B cell (primary cell): ENCODE data around the gene SLK. TPM values are rescaled to one million over a fixed set of nuclear protein-coding genes. Genes with fewer than 3 reads are reported as not detected.

Source experiments
- ATAC-seq: fragments of 200-7000 bp; cut with Tn5 transposase; one replicate; pipeline ENCODE4 v1.10.0; 2021; ENCODE audit warnings: low read depth, mild to moderate bottlenecking, moderate number of reproducible peaks, moderate library complexity
- CTCF ChIA-PET: fragments of 350-600 bp; sonication (Branson Sonifier 250); formaldehyde crosslinking; loops from one replicate; lab custom pipeline; 2021; ENCODE audit warnings: antibody characterized with exemption, inconsistent platforms; lab: Charles Lee
- POLR2A ChIA-PET: fragments of 350-600 bp; sonication (Branson Sonifier 250); formaldehyde crosslinking; loops from one replicate; lab custom pipeline; 2021; ENCODE audit warnings: antibody characterized with exemption; lab: Charles Lee
- DNase-seq: peaks from one replicate; pipeline ENCODE4 v3.0.0; 2013
- H2AFZ ChIP-seq: 2 replicates; pipeline ENCODE4 v1.6.1; 2012; ENCODE audit warnings: mild to moderate bottlenecking, low read depth, low read length; ENCODE audit not compliant: insufficient read depth, poor library complexity, severe bottlenecking
- H3K27ac ChIP-seq, 2 donors: 1 replicate in 1 of 2; 2 replicates in 1 of 2; pipeline ENCODE4 v1.5.1; 2012 to 2013; ENCODE audit warnings: low read length in 2 of 2, mild to moderate bottlenecking in 2 of 2, moderate library complexity in 1 of 2
- H3K27me3 ChIP-seq, 4 experiments: fragments of 200-600 bp in 1 of 4; sonication (generic) in 1 of 4; replicated peaks in 1 of 4; 1 replicate in 2 of 4; 2 replicates in 2 of 4; pipeline versions ENCODE4 v1.6.1 to v1.7.0; 2013 to 2016; ENCODE audit warnings: low read length in 3 of 4, mild to moderate bottlenecking in 2 of 4, mixed read lengths in 1 of 4, moderate library complexity in 1 of 4; ENCODE audit not compliant: insufficient read depth in 4 of 4, control insufficient read depth in 3 of 4; ENCODE audit errors: control extremely low read depth in 1 of 4
- H3K36me3 ChIP-seq, 2 experiments: replicated peaks in 1 of 2; 1 replicate in 1 of 2; 2 replicates in 1 of 2; pipeline versions ENCODE4 v1.6.1 to v1.7.1; 2013; ENCODE audit warnings: low read length in 1 of 2; ENCODE audit not compliant: insufficient read depth in 2 of 2, control insufficient read depth in 1 of 2; ENCODE audit errors: control extremely low read depth in 1 of 2, extremely low read depth in 1 of 2
- H3K4me1 ChIP-seq, 2 donors: fragments of 200-600 bp in 1 of 2; sonication (generic) in 1 of 2; 1 replicate in 1 of 2; 2 replicates in 1 of 2; pipeline versions ENCODE4 v1.5.1 to v1.6.1; 2013 to 2017; ENCODE audit warnings: low read length in 2 of 2; ENCODE audit not compliant: control insufficient read depth in 2 of 2, insufficient read depth in 2 of 2
- H3K4me2 ChIP-seq: replicated peaks from 2 replicates; pipeline ENCODE3; 2012; ENCODE audit warnings: mild to moderate bottlenecking, low read depth, low read length; ENCODE audit not compliant: poor library complexity, severe bottlenecking
- H3K4me3 ChIP-seq, 5 experiments: fragments of 200-600 bp in 1 of 5; sonication (generic) in 1 of 5; 1 replicate in 3 of 5; 2 replicates in 2 of 5; pipeline versions ENCODE4 v1.5.1 to v1.7.0; 2011 to 2016; ENCODE audit warnings: low read length in 4 of 5, mild to moderate bottlenecking in 4 of 5, low read depth in 2 of 5, control low read depth in 1 of 5, moderate library complexity in 1 of 5; ENCODE audit not compliant: insufficient read depth in 1 of 5; ENCODE audit errors: control extremely low read depth in 1 of 5, extremely low read depth in 1 of 5
- H3K79me2 ChIP-seq: fragments of 200-600 bp; sonication (generic); one replicate; pipeline ENCODE4 v1.6.0; 2016; ENCODE audit warnings: low read length; ENCODE audit not compliant: control insufficient read depth, insufficient read depth
- H3K9ac ChIP-seq: fragments of 200-600 bp; sonication (generic); 2 replicates; pipeline ENCODE4 v1.6.1; 2017; ENCODE audit warnings: mild to moderate bottlenecking, low read length, moderate library complexity
- H3K9me3 ChIP-seq, 3 donors: one replicate each; pipeline versions ENCODE4 v1.6.1 to v1.7.1; 2013; ENCODE audit warnings: low read length in 2 of 3; ENCODE audit not compliant: control insufficient read depth in 2 of 3, insufficient read depth in 1 of 3; ENCODE audit errors: control extremely low read depth in 1 of 3
- H4K20me1 ChIP-seq: 2 replicates; pipeline ENCODE4 v1.6.0; 2012; ENCODE audit warnings: mild to moderate bottlenecking, low read length; ENCODE audit not compliant: insufficient read depth, control insufficient read depth, poor library complexity, severe bottlenecking
- H3K27ac Mint-ChIP-seq: one replicate; pipeline ENCODE4 v1.8.0; 2021; ENCODE audit warnings: mixed read lengths
- H3K27me3 Mint-ChIP-seq: one replicate; pipeline ENCODE4 v1.8.0; 2021; ENCODE audit warnings: mixed read lengths
- H3K4me1 Mint-ChIP-seq: one replicate; pipeline ENCODE4 v1.8.0; 2021; ENCODE audit warnings: mixed read lengths
- H3K4me3 Mint-ChIP-seq: one replicate; pipeline ENCODE4 v1.8.0; 2021; ENCODE audit warnings: mixed read lengths
- H3K9me3 Mint-ChIP-seq: one replicate; pipeline ENCODE4 v1.8.0; 2022; ENCODE audit warnings: mixed read lengths; ENCODE audit not compliant: insufficient read depth
- EZH2 ChIP-seq: IDR thresholded peaks from 2 replicates; pipeline ENCODE4 v1.6.1; 2012; ENCODE audit warnings: borderline replicate concordance, low read depth, mild to moderate bottlenecking, moderate library complexity, low read length; ENCODE audit not compliant: insufficient read depth, poor library complexity, severe bottlenecking
- WGBS: methylation state at CpG from one replicate; pipeline ENCODE4 v1.1.5; 2013; ENCODE audit warnings: missing lambda C conversion rate; ENCODE audit not compliant: insufficient coverage; 5-methylcytosine and 5-hydroxymethylcytosine counted together
- intact Hi-C: fragments of 100-400 bp; cut with micrococcal nuclease; formaldehyde crosslinking; loops from one replicate; pipeline ENCODE4 v1.10.0; 2022
- polyA plus RNA-seq: library from polyadenylated mRNA; depleted of rRNA; stranded (reverse); fragments of >200 nt; gene quantifications from 2 replicates; pipeline ENCODE4 v1.2.3, GENCODE V29; 2012
- total RNA-seq, 2 donors: library from RNA; stranded (reverse); fragments of 120-200 nt in 1 of 2; gene quantifications; 1 replicate in 1 of 2; 2 replicates in 1 of 2; pipeline versions ENCODE4 v1.2.3 to v1.2.4, GENCODE V29; 2013 to 2022
- TF ChIP-seq, protein P1 (sequence below): fragments of 200-600 bp; IDR thresholded peaks from one replicate; pipeline ENCODE4 v1.8.0; 2022; ENCODE audit warnings: antibody characterized with exemption, mild to moderate bottlenecking

The SLK gene
- total and polyA plus RNA-seq, 2 donors (not counting 1 experiment from before 2014, with no cell fraction given) = 2.9 to 24.5 TPM

DNA sequence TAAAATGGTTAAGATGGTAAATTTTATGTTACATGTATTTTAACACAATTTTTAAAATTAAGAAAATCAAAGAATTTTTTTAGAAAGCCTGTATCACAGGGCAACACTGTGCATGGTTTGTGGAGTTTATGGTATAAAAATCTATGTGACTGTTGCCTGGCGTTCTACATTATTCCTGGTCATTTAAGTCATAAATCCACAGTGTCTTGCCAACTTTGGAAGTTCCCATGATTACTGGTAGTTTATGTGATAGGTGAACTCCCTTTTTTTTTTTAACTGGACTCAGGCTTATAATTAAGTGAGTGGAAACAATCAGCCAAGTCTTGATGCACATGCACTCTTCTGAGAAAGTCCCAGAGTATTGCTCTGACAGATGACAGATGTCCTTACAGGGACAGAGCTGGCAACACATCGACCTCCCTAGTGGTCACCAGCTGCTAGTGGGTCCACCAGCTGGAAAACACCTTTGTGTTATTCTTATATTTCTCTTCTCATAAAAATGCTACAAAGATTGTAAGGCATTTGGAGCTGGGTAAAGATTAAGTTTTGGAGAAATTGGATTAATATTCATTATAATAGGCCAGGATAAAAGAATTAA, 40.1 kb upstream of the SLK start:
- ATAC-seq = no peak
- POLR2A ChIA-PET = no interaction called here
- CTCF ChIA-PET = interaction anchor here (0.7 kb wide), 1 partner anchor 180 kb away, joined by 3 read pairs; no protein-coding TSS in a partner anchor
- Mint-ChIP-seq H3K9me3 (no peaks in the 10 kb centered on the region), H3K4me3 (no peak overlapping the region), H3K4me1 (no peaks in the 10 kb centered on the region), H3K27me3 (no peaks in the 10 kb centered on the region), H3K27ac (no peak overlapping the region)
- intact Hi-C loops = no loop called here
- Histone ChIP-seq H3K9ac (no peak overlapping the region), H3K4me1 (peaks cover 0 to under 1% of the 10 kb centered on the region in 2 donors), H3K27me3 (no peaks in the 10 kb centered on the region), H3K27ac (no peak overlapping the region), H2AFZ (no peak overlapping the region), H3K4me2 (no peak overlapping the region), H3K4me3 (no peak overlapping the region), H4K20me1 (no peaks in the 10 kb centered on the region), H3K9me3 (no peaks in the 10 kb centered on the region), H3K36me3 (no peaks in the 10 kb centered on the region), H3K79me2 (no peaks in the 10 kb centered on the region)
- DNase-seq = no peak
- TF ChIP-seq, protein P1, sequence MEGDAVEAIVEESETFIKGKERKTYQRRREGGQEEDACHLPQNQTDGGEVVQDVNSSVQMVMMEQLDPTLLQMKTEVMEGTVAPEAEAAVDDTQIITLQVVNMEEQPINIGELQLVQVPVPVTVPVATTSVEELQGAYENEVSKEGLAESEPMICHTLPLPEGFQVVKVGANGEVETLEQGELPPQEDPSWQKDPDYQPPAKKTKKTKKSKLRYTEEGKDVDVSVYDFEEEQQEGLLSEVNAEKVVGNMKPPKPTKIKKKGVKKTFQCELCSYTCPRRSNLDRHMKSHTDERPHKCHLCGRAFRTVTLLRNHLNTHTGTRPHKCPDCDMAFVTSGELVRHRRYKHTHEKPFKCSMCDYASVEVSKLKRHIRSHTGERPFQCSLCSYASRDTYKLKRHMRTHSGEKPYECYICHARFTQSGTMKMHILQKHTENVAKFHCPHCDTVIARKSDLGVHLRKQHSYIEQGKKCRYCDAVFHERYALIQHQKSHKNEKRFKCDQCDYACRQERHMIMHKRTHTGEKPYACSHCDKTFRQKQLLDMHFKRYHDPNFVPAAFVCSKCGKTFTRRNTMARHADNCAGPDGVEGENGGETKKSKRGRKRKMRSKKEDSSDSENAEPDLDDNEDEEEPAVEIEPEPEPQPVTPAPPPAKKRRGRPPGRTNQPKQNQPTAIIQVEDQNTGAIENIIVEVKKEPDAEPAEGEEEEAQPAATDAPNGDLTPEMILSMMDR = no peak
- TF ChIP-seq EZH2 = no peak
- no CpG with 5 or more reads among the region's 2 CpGs for WGBS

DNA sequence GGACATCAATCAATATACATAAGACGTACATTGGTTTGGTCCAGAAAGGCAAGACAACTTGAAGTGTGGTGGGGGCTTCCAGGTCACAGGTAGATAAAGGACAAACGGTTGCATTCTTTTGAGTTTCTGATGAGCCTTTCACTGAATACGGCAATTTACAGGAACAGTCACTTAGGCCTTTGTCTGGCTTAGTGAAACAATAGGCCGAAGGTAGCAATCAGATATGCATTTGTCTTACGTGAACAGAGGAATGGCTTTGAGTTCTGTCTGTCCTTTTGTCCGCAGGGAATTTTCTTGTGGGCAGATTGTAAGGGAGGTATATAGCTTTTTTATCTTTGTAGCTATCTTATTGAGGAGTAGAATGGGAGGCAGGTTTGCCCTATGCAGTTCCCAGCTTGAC, 38.2 kb upstream of the SLK start:
- POLR2A ChIA-PET = no interaction called here
- Histone ChIP-seq H2AFZ (no peak overlapping the region), H3K4me1 (no peaks in the 10 kb centered on the region), H3K9me3 (no peaks in the 10 kb centered on the region), H3K27me3 (no peaks in the 10 kb centered on the region), H4K20me1 (no peaks in the 10 kb centered on the region), H3K4me3 (no peak overlapping the region), H3K79me2 (no peaks in the 10 kb centered on the region), H3K9ac (no peak overlapping the region), H3K27ac (no peak overlapping the region), H3K36me3 (no peaks in the 10 kb centered on the region), H3K4me2 (no peak overlapping the region)
- 98% methylated on average over 6 of the region's 6 CpGs for WGBS
- intact Hi-C loops = no loop called here
- no peak overlapping the region for H3K4me3 Mint-ChIP-seq
- H3K4me1 Mint-ChIP-seq = no peaks in the 10 kb centered on the region
- H3K27me3 Mint-ChIP-seq = no peaks in the 10 kb centered on the region
- CTCF ChIA-PET = no interaction called here
- TF ChIP-seq, protein P1 = no peak
- no peak for TF ChIP-seq EZH2
- H3K9me3 Mint-ChIP-seq = no peaks in the 10 kb centered on the region
- ATAC-seq (no peak), DNase-seq (no peak)
- no peak overlapping the region for H3K27ac Mint-ChIP-seq
